HEK293 (cell line): ENCODE results near the gene FTCD.

ENCODE experiments used
- CTCF ChIA-PET: fragments of 350-600 bp; formaldehyde crosslinking; extraction: SDS; loops from one replicate; lab custom pipeline; 2021; ENCODE audit warnings: antibody characterized with exemption; lab: Yijun Ruan, JAX
- POLR2A ChIA-PET: fragments of 300-600 bp; formaldehyde crosslinking; extraction: SDS; loops from one replicate; lab custom pipeline; 2020; ENCODE audit warnings: antibody characterized with exemption, inconsistent platforms; lab: Yijun Ruan, JAX
- H3K27ac ChIP-seq: fragments of 200-500 bp; sonication (Bioruptor generic); 2 replicates; pipeline ENCODE4 v1.5.1; 2014; ENCODE audit warnings: low read depth, low read length, control low read depth, inconsistent platforms; ENCODE audit errors: extremely low read depth
- H3K36me3 ChIP-seq, 2 experiments: fragments of 200-500 bp in 1 of 2; sonication (Bioruptor generic) in 1 of 2; 1 replicate in 1 of 2; 2 replicates in 1 of 2; pipeline ENCODE4 v1.5.1; 2014 to 2017; ENCODE audit warnings: inconsistent platforms in 2 of 2, low read length in 2 of 2; ENCODE audit not compliant: control insufficient read depth in 2 of 2, insufficient read depth in 1 of 2
- H3K4me1 ChIP-seq: fragments of 200-500 bp; sonication (Bioruptor generic); 2 replicates; pipeline ENCODE4 v1.5.1; 2014; ENCODE audit warnings: mild to moderate bottlenecking, low read length, inconsistent platforms; ENCODE audit not compliant: control insufficient read depth, insufficient read depth
- H3K4me3 ChIP-seq: 2 replicates; pipeline ENCODE4 v1.5.1; 2011; ENCODE audit warnings: low read depth, mild to moderate bottlenecking, control low read depth, low read length, moderate library complexity
- H3K9me3 ChIP-seq: fragments of 200-500 bp; sonication (Bioruptor generic); 2 replicates; pipeline ENCODE4 v1.5.1; 2014; ENCODE audit warnings: low read depth, low read length, inconsistent platforms; ENCODE audit not compliant: control insufficient read depth, insufficient read depth
- GLIS2 ChIP-seq: fragments of 450-650 bp; formaldehyde crosslinking; IDR thresholded peaks from 2 replicates; pipeline ENCODE4 v1.5.1; 2016; ENCODE audit warnings: missing biosample characterization, missing genetic modification characterization
- IKZF3 ChIP-seq: fragments of 450-650 bp; IDR thresholded peaks from 2 replicates; pipeline ENCODE4 v1.5.0; 2018; ENCODE audit warnings: missing biosample characterization, mild to moderate bottlenecking, missing genetic modification characterization, moderate library complexity
- KLF1 ChIP-seq: fragments of 450-650 bp; formaldehyde crosslinking; IDR thresholded peaks from 2 replicates; pipeline ENCODE4 v1.5.1; 2016; ENCODE audit warnings: missing biosample characterization, missing genetic modification characterization
- KLF16 ChIP-seq: fragments of 450-650 bp; formaldehyde crosslinking; IDR thresholded peaks from 2 replicates; pipeline ENCODE4 v1.5.1; 2017; ENCODE audit warnings: missing biosample characterization, missing genetic modification characterization
- PATZ1 ChIP-seq: fragments of 450-650 bp; formaldehyde crosslinking; IDR thresholded peaks from 2 replicates; pipeline ENCODE4 v1.5.1; 2016; ENCODE audit warnings: missing biosample characterization, missing genetic modification characterization
- PRDM4 ChIP-seq: fragments of 450-650 bp; formaldehyde crosslinking; IDR thresholded peaks from 2 replicates; pipeline ENCODE4 v1.5.1; 2017; ENCODE audit warnings: missing biosample characterization, missing genetic modification characterization
- RBAK ChIP-seq: fragments of 450-650 bp; formaldehyde crosslinking; IDR thresholded peaks from 2 replicates; pipeline ENCODE4 v1.5.1; 2016; ENCODE audit warnings: missing biosample characterization, missing genetic modification characterization
- SCRT2 ChIP-seq: fragments of 450-650 bp; formaldehyde crosslinking; IDR thresholded peaks from 2 replicates; pipeline ENCODE4 v1.5.1; 2016; ENCODE audit warnings: missing biosample characterization, missing genetic modification characterization
- ZNF169 ChIP-seq: fragments of 450-650 bp; formaldehyde crosslinking; IDR thresholded peaks from 2 replicates; pipeline ENCODE4 v1.5.1; 2016; ENCODE audit warnings: missing biosample characterization, missing genetic modification characterization
- ZNF211 ChIP-seq: fragments of 450-650 bp; formaldehyde crosslinking; IDR thresholded peaks from 2 replicates; pipeline ENCODE4 v1.5.1; 2016; ENCODE audit warnings: low read depth, missing biosample characterization, missing genetic modification characterization
- ZNF24 ChIP-seq: fragments of 450-650 bp; formaldehyde crosslinking; IDR thresholded peaks from 2 replicates; pipeline ENCODE4 v1.5.1; 2016; ENCODE audit warnings: missing biosample characterization, missing genetic modification characterization
- ZNF335 ChIP-seq: fragments of 450-650 bp; formaldehyde crosslinking; conservative IDR thresholded peaks from 2 replicates; pipeline ENCODE4 v1.5.1; 2016; ENCODE audit warnings: missing biosample characterization, missing genetic modification characterization
- ZNF514 ChIP-seq: fragments of 450-650 bp; formaldehyde crosslinking; IDR thresholded peaks from 2 replicates; pipeline ENCODE4 v1.5.1; 2016; ENCODE audit warnings: missing biosample characterization, missing genetic modification characterization
- ZNF621 ChIP-seq: fragments of 450-650 bp; formaldehyde crosslinking; IDR thresholded peaks from 2 replicates; pipeline ENCODE4 v1.5.1; 2017; ENCODE audit warnings: missing biosample characterization, missing genetic modification characterization
- ZNF645 ChIP-seq: fragments of 450-650 bp; formaldehyde crosslinking; IDR thresholded peaks from 2 replicates; pipeline ENCODE4; 2016; ENCODE audit warnings: missing biosample characterization, missing genetic modification characterization
- ZNF792 ChIP-seq: fragments of 450-650 bp; formaldehyde crosslinking; IDR thresholded peaks from 2 replicates; pipeline ENCODE4 v1.5.1; 2016; ENCODE audit warnings: missing biosample characterization, missing genetic modification characterization
- ZNF830 ChIP-seq: fragments of 450-650 bp; IDR thresholded peaks from 2 replicates; pipeline ENCODE4 v1.5.0; 2018; ENCODE audit warnings: missing biosample characterization, missing genetic modification characterization, low read depth, mild to moderate bottlenecking, moderate library complexity
- ZXDB ChIP-seq: fragments of 450-650 bp; formaldehyde crosslinking; IDR thresholded peaks from 2 replicates; pipeline ENCODE4 v1.5.1; 2016; ENCODE audit warnings: missing biosample characterization, missing genetic modification characterization
- TF ChIP-seq, protein P1 (sequence below): fragments of 450-650 bp; formaldehyde crosslinking; IDR thresholded peaks from 2 replicates; pipeline ENCODE4 v1.5.1; 2016; ENCODE audit warnings: missing biosample characterization, missing genetic modification characterization
- TF ChIP-seq, protein P2 (sequence below): fragments of 450-650 bp; formaldehyde crosslinking; IDR thresholded peaks from 2 replicates; pipeline ENCODE4 v1.5.1; 2016; ENCODE audit warnings: missing biosample characterization, missing genetic modification characterization

Gene FTCD

GRCh38 chr21:46095814-46096595, 59.4 kb downstream of the FTCD start:
- no peak overlapping the region for H3K4me3 ChIP-seq
- CTCF ChIA-PET = no interaction called here
- no peak overlapping the region for H3K27ac ChIP-seq
- H3K36me3 ChIP-seq = peaks cover 0 to 6% of the 10 kb centered on the region in 2 experiments; a peak in 1 of 3 replicates
- no peaks in the 10 kb centered on the region for H3K9me3 ChIP-seq
- POLR2A ChIA-PET = interaction anchor here (0.7 kb wide), 1 partner anchor 126 kb away, joined by 3 read pairs; no protein-coding TSS in a partner anchor
- no peaks in the 10 kb centered on the region for H3K4me1 ChIP-seq
- TF ChIP-seq, protein P1, sequence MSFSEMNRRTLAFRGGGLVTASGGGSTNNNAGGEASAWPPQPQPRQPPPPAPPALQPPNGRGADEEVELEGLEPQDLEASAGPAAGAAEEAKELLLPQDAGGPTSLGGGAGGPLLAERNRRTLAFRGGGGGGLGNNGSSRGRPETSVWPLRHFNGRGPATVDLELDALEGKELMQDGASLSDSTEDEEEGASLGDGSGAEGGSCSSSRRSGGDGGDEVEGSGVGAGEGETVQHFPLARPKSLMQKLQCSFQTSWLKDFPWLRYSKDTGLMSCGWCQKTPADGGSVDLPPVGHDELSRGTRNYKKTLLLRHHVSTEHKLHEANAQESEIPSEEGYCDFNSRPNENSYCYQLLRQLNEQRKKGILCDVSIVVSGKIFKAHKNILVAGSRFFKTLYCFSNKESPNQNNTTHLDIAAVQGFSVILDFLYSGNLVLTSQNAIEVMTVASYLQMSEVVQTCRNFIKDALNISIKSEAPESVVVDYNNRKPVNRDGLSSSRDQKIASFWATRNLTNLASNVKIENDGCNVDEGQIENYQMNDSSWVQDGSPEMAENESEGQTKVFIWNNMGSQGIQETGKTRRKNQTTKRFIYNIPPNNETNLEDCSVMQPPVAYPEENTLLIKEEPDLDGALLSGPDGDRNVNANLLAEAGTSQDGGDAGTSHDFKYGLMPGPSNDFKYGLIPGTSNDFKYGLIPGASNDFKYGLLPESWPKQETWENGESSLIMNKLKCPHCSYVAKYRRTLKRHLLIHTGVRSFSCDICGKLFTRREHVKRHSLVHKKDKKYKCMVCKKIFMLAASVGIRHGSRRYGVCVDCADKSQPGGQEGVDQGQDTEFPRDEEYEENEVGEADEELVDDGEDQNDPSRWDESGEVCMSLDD (tag by site-specific recombination) = no peak
- no peak for TF ChIP-seq ZNF792 (tag by site-specific recombination)
- no peak for TF ChIP-seq ZNF621
- TF ChIP-seq ZNF211 (tag by site-specific recombination) = no peak
- TF ChIP-seq ZNF514 (tag by site-specific recombination) = no peak
- TF ChIP-seq ZNF645 (tag by site-specific recombination) = no peak
- no peak for TF ChIP-seq SCRT2 (tag by site-specific recombination)
- TF ChIP-seq ZNF335 (tag by site-specific recombination) = no peak
- TF ChIP-seq IKZF3 (tag by site-specific recombination) = no peak
- no peak for TF ChIP-seq KLF16 (tag by site-specific recombination)
- no peak for TF ChIP-seq ZNF24 (tag by site-specific recombination)

- CTCF ChIA-PET = no interaction called here
- no peak for TF ChIP-seq ZNF830 (tag by site-specific recombination)
- TF ChIP-seq PRDM4 (tag by site-specific recombination) = no peak
- no peak for TF ChIP-seq GLIS2
- TF ChIP-seq, protein P2, sequence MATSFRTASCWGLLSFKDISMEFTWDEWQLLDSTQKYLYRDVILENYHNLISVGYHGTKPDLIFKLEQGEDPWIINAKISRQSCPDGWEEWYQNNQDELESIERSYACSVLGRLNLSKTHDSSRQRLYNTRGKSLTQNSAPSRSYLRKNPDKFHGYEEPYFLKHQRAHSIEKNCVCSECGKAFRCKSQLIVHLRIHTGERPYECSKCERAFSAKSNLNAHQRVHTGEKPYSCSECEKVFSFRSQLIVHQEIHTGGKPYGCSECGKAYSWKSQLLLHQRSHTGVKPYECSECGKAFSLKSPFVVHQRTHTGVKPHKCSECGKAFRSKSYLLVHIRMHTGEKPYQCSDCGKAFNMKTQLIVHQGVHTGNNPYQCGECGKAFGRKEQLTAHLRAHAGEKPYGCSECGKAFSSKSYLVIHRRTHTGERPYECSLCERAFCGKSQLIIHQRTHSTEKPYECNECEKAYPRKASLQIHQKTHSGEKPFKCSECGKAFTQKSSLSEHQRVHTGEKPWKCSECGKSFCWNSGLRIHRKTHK (tag by site-specific recombination) = no peak
- no peak for TF ChIP-seq ZXDB (tag by site-specific recombination)
- TF ChIP-seq KLF1 (tag by site-specific recombination) = no peak
- no peak for TF ChIP-seq PATZ1 (tag by site-specific recombination)
- no peak for TF ChIP-seq ZNF169 (tag by site-specific recombination)
- no peak for TF ChIP-seq RBAK (tag by site-specific recombination)
These were observed 60.2 kb downstream of the FTCD start for GRCh38 chr21:46095083-46095719.

More at GRCh38 chr21:46095083-46095719, 60.2 kb downstream of the FTCD start:
- no peak overlapping the region for H3K4me3 ChIP-seq
- POLR2A ChIA-PET = interaction anchor here (0.7 kb wide), 1 partner anchor 126 kb away, joined by 3 read pairs; no protein-coding TSS in a partner anchor
- no peak overlapping the region for H3K27ac ChIP-seq
- H3K9me3 ChIP-seq = no peaks in the 10 kb centered on the region
- H3K4me1 ChIP-seq = no peaks in the 10 kb centered on the region
- no peaks in the 10 kb centered on the region for H3K36me3 ChIP-seq
